GM21619 (cell line): ENCODE results near the gene SGCA.

Experiments
- ATAC-seq: cut with Tn5 transposase; IDR thresholded peaks from one replicate; pipeline ENCODE4 v1.9.1; 2021; ENCODE audit not compliant: unreplicated experiment

The SGCA gene

GRCh38 chr17:50221266-50221863, 55.6 kb downstream of the SGCA start:
- ATAC-seq, result no peak

GRCh38 chr17:50221864-50222545, 56.2 kb downstream of the SGCA start:
- ATAC-seq, result no peak

GRCh38 chr17:50222922-50223321, 57.1 kb downstream of the SGCA start:
- no peak for ATAC-seq
